Activated T-helper 17 cell treated with anti-CD3 and anti-CD28 coated beads, Interleukin-2, amount 50 U/mL, for 72 hours (primary cell): ENCODE data around the gene TRAPPC14. TPM values are rescaled to one million over a fixed set of nuclear protein-coding genes. Genes with fewer than 3 reads are reported as not detected.

Source experiments
- ATAC-seq: fragments of 150-1000 bp; cut with Tn5 transposase; replicated peaks from 2 replicates; pipeline ENCODE4 v1.10.0; 2021; ENCODE audit warnings: mild to moderate bottlenecking, moderate library complexity
- H3K27ac Mint-ChIP-seq: one replicate; pipeline ENCODE4 v1.8.0; 2022; ENCODE audit warnings: mixed read lengths
- H3K27me3 Mint-ChIP-seq: one replicate; pipeline ENCODE4 v1.8.0; 2022; ENCODE audit warnings: mixed read lengths
- H3K36me3 Mint-ChIP-seq: one replicate; pipeline ENCODE4 v1.8.0; 2022; ENCODE audit warnings: low read depth, mild to moderate bottlenecking, mixed read lengths
- H3K4me1 Mint-ChIP-seq: one replicate; pipeline ENCODE4 v1.8.0; 2022; ENCODE audit warnings: mixed read lengths
- H3K4me3 Mint-ChIP-seq: one replicate; pipeline ENCODE4 v1.8.0; 2022; ENCODE audit warnings: mild to moderate bottlenecking, mixed read lengths
- H3K9me3 Mint-ChIP-seq: one replicate; pipeline ENCODE4 v1.8.0; 2022; ENCODE audit warnings: mixed read lengths
- total RNA-seq, 2 donors: library from RNA; stranded (reverse); gene quantifications; one replicate each; pipeline ENCODE4 v1.2.3, GENCODE V29; 2022

TRAPPC14 gene
- total RNA-seq, 2 donors from 2014 or later, result 15.4 to 22.1 TPM

GRCh38 chr7:100111156-100111555, 47.4 kb downstream of the TRAPPC14 start:
- H3K27ac Mint-ChIP-seq, result no peak overlapping the region
- peaks cover 73% of the 10 kb centered on the region for H3K36me3 Mint-ChIP-seq
- no peak for ATAC-seq
- no peaks in the 10 kb centered on the region for H3K4me1 Mint-ChIP-seq
- no peak overlapping the region for H3K4me3 Mint-ChIP-seq
- H3K9me3 Mint-ChIP-seq, result no peaks in the 10 kb centered on the region
- no peaks in the 10 kb centered on the region for H3K27me3 Mint-ChIP-seq

GRCh38 chr7:100109521-100110163, 48.9 kb downstream of the TRAPPC14 start:
- no peak for ATAC-seq
- Mint-ChIP-seq H3K36me3 (peaks cover 73% of the 10 kb centered on the region), H3K27ac (peak overlapping the region; percentile 20), H3K4me1 (no peaks in the 10 kb centered on the region), H3K4me3 (no peak overlapping the region), H3K9me3 (no peaks in the 10 kb centered on the region), H3K27me3 (no peaks in the 10 kb centered on the region)

- H3K27ac Mint-ChIP-seq, result no peak overlapping the region
- H3K9me3 Mint-ChIP-seq, result no peaks in the 10 kb centered on the region
- peaks cover 76% of the 10 kb centered on the region for H3K36me3 Mint-ChIP-seq
- ATAC-seq, result no peak
- H3K27me3 Mint-ChIP-seq, result no peaks in the 10 kb centered on the region
- no peak overlapping the region for H3K4me3 Mint-ChIP-seq
- no peaks in the 10 kb centered on the region for H3K4me1 Mint-ChIP-seq
Observed at GRCh38 chr7:100107890-100108289, 50.6 kb downstream of the TRAPPC14 start.

GRCh38 chr7:100107125-100107737, 51.3 kb downstream of the TRAPPC14 start:
- Mint-ChIP-seq H3K4me3 (no peak overlapping the region), H3K9me3 (no peaks in the 10 kb centered on the region), H3K4me1 (peaks cover 5% of the 10 kb centered on the region), H3K27me3 (no peaks in the 10 kb centered on the region), H3K36me3 (peaks cover 69% of the 10 kb centered on the region), H3K27ac (no peak overlapping the region)
- no peak for ATAC-seq

GRCh38 chr7:100106633-100107032, 51.9 kb downstream of the TRAPPC14 start:
- no peaks in the 10 kb centered on the region for H3K9me3 Mint-ChIP-seq
- H3K36me3 Mint-ChIP-seq, result peaks cover 66% of the 10 kb centered on the region
- no peak overlapping the region for H3K27ac Mint-ChIP-seq
- no peaks in the 10 kb centered on the region for H3K27me3 Mint-ChIP-seq
- H3K4me3 Mint-ChIP-seq, result no peak overlapping the region
- no peak for ATAC-seq
- H3K4me1 Mint-ChIP-seq, result peaks cover 5% of the 10 kb centered on the region

- Mint-ChIP-seq H3K4me1 (peaks cover 5% of the 10 kb centered on the region), H3K27ac (no peak overlapping the region), H3K9me3 (no peaks in the 10 kb centered on the region), H3K36me3 (peaks cover 66% of the 10 kb centered on the region), H3K27me3 (no peaks in the 10 kb centered on the region), H3K4me3 (no peak overlapping the region)
- ATAC-seq, result no peak
Observed at GRCh38 chr7:100105534-100105933, 53.0 kb downstream of the TRAPPC14 start.

Other genes starting within 250 kb of the TRAPPC14 start
- 10 to 100 TPM; 27.2 to 29.9 TPM for gene TRIM4, start 239.2 kb downstream of the TRAPPC14 start, total RNA-seq
- gene GJC3, start 229.1 kb downstream of the TRAPPC14 start, total RNA-seq, result not detected
- under 1 TPM; 0.19 to 0.43 TPM for gene AZGP1, start 182.7 kb downstream of the TRAPPC14 start, total RNA-seq
- gene ZKSCAN1, start 143.1 kb downstream of the TRAPPC14 start, total RNA-seq, result 10 to 100 TPM; 42.2 to 74.6 TPM
- 1 to 10 TPM; 3.7 to 6.5 TPM for gene ZSCAN21, start 108.9 kb downstream of the TRAPPC14 start, total RNA-seq
- 10 to 100 TPM; 16.9 to 17.1 TPM for gene ZNF3, start 77.0 kb downstream of the TRAPPC14 start, total RNA-seq
- gene COPS6, start 69.8 kb downstream of the TRAPPC14 start, total RNA-seq, result 100 to 1,000 TPM in 1 of 2 donors, 10 to 100 TPM in 1; 79.1 to 108 TPM
- 100 to 1,000 TPM; 205 to 388 TPM for gene MCM7, start 57.3 kb downstream of the TRAPPC14 start, total RNA-seq
- 10 to 100 TPM in 1 of 2 donors, 1 to 10 TPM in 1; 8.2 to 12.7 TPM for gene AP4M1, start 57.1 kb downstream of the TRAPPC14 start, total RNA-seq
- 10 to 100 TPM; 29.6 to 55.0 TPM for gene TAF6, start 39.4 kb downstream of the TRAPPC14 start, total RNA-seq
- gene CNPY4, start 39.1 kb downstream of the TRAPPC14 start, total RNA-seq, result 10 to 100 TPM; 15.0 to 21.6 TPM
- gene MBLAC1, start 31.8 kb downstream of the TRAPPC14 start, total RNA-seq, result 1 to 10 TPM; 3.8 to 4.2 TPM
- 100 to 1,000 TPM; 129 to 132 TPM for gene LAMTOR4, start 9.8 kb downstream of the TRAPPC14 start, total RNA-seq
- 1 to 10 TPM; 1.1 to 3.9 TPM for gene GAL3ST4, start 9.9 kb upstream of the TRAPPC14 start, total RNA-seq
- 1 to 10 TPM; 2.8 to 4.9 TPM for gene GPC2, start 18.7 kb upstream of the TRAPPC14 start, total RNA-seq
- gene STAG3, start 19.2 kb upstream of the TRAPPC14 start, total RNA-seq, result 10 to 100 TPM in 1 of 2 donors, 1 to 10 TPM in 1; 7.8 to 22.1 TPM
- gene PVRIG, start 61.2 kb upstream of the TRAPPC14 start, total RNA-seq, result 10 to 100 TPM; 16.1 to 28.5 TPM
- not detected for gene SPDYE3, start 149.0 kb upstream of the TRAPPC14 start, total RNA-seq
- 10 to 100 TPM; 36.5 to 63.4 TPM for gene PILRB, start 199.4 kb upstream of the TRAPPC14 start, total RNA-seq
- 1 to 10 TPM; 2.7 to 7.0 TPM for gene PILRA, start 214.8 kb upstream of the TRAPPC14 start, total RNA-seq